BJ (cell line): ENCODE data around the gene HOXA10. TPM values are rescaled to one million over a fixed set of nuclear protein-coding genes. Genes with fewer than 3 reads are reported as not detected.

ENCODE experiments used
- CTCF ChIA-PET: fragments of 350-600 bp; formaldehyde crosslinking; extraction: SDS; loops from one replicate; lab custom pipeline; 2021; ENCODE audit warnings: antibody characterized with exemption, inconsistent platforms; lab: Yijun Ruan, JAX
- POLR2A ChIA-PET: fragments of 300-600 bp; sonication (Branson Sonifier 250); formaldehyde crosslinking; extraction: SDS; loops from one replicate; lab custom pipeline; 2021; ENCODE audit warnings: antibody characterized with exemption; lab: Charles Lee
- DNase-seq: peaks from one replicate; pipeline ENCODE4 v3.0.0-alpha.2; 2011; ENCODE audit warnings: low read depth
- H3K27me3 ChIP-seq: 2 replicates; pipeline ENCODE4 v1.6.0; 2011; ENCODE audit warnings: low read length; ENCODE audit not compliant: control insufficient read depth, insufficient read depth
- H3K36me3 ChIP-seq: 2 replicates; pipeline ENCODE4 v1.5.1; 2011; ENCODE audit warnings: low read length; ENCODE audit not compliant: control insufficient read depth, insufficient read depth
- H3K4me3 ChIP-seq: 2 replicates; pipeline ENCODE4 v1.5.1; 2011; ENCODE audit warnings: low read depth, mild to moderate bottlenecking, control low read depth, low read length
- CTCF ChIP-seq: IDR thresholded peaks from 2 replicates; pipeline ENCODE4 v1.5.1; 2011; ENCODE audit warnings: low read depth, mild to moderate bottlenecking, control low read depth, inconsistent platforms, low read length, moderate library complexity; ENCODE audit not compliant: insufficient read depth
- polyA plus RNA-seq: library from polyadenylated mRNA; depleted of rRNA; stranded (reverse); fragments of >200 nt; gene quantifications from 2 replicates; pipeline ENCODE4 v1.2.3, GENCODE V29; 2011

The HOXA10 gene
- polyA plus RNA-seq, 1 experiment = 54.7 TPM

GRCh38 chr7:27151341-27151930 lies 22.7 kb downstream of the HOXA10 start:
- no peaks in the 10 kb centered on the region for H3K27me3 ChIP-seq
- no peak for TF ChIP-seq CTCF
- ChIA-PET POLR2A (no interaction called here), CTCF (interaction anchor here (0.6 to 6.9 kb wide), 23 partner anchors 8 to 1255 kb away, joined by 3 to 74 read pairs (median 5); partner anchors contain the start of genes HOXA13, HOXA5 and HOXA9)
- no peaks in the 10 kb centered on the region for H3K36me3 ChIP-seq
- DNase-seq = no peak
- H3K4me3 ChIP-seq = peak overlapping the region; percentile 59

DNA sequence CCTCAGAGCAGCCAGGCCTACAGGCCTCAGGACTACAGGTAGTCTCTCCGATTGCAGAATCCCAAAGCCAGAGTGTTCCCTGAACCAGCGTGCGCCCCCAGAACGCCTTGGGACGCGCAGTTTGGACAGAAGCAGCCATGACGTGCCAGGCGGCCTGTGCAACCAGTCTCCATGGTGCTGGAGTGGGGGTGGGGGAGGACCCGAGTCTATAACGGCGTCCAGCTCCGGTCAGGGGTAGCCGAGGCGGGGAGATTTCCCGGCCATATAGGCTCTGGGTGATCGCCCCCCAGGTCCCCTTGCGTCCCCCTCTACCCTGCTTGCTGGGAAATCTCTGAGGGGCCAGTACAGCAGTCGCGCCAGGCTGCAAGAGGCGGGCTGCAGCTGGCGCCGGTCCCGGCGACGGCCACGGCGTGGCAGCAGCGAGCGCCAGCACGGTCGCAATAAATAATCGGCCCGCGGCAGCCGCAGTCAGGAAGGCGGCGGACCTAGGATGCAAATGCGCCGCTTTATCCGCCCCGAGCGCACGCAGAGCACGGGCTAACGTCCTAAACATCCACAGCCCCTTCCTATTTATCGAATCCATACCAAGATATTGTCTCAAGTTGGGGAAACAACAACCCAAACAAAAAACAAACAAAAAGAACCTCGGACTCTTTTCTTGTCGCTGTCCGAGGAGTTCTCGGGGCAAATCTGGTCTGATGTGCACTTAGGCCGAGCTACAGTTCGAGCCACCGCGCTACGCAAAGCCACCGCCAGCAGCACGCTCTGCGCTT lies 23.4 kb downstream of the HOXA10 start:
- Histone ChIP-seq H3K4me3 (peak overlapping the region; percentile 59), H3K27me3 (no peaks in the 10 kb centered on the region), H3K36me3 (no peaks in the 10 kb centered on the region; the same call in 1 of the 2 replicates)
- DNase-seq = no peak
- ChIA-PET POLR2A (no interaction called here), CTCF (interaction anchor here (0.7 to 6.9 kb wide), 28 partner anchors 9 to 1254 kb away, joined by 3 to 74 read pairs (median 4); partner anchors contain the start of genes HOXA13 and HOXA9)
- TF ChIP-seq CTCF = peak; percentile 74

DNA sequence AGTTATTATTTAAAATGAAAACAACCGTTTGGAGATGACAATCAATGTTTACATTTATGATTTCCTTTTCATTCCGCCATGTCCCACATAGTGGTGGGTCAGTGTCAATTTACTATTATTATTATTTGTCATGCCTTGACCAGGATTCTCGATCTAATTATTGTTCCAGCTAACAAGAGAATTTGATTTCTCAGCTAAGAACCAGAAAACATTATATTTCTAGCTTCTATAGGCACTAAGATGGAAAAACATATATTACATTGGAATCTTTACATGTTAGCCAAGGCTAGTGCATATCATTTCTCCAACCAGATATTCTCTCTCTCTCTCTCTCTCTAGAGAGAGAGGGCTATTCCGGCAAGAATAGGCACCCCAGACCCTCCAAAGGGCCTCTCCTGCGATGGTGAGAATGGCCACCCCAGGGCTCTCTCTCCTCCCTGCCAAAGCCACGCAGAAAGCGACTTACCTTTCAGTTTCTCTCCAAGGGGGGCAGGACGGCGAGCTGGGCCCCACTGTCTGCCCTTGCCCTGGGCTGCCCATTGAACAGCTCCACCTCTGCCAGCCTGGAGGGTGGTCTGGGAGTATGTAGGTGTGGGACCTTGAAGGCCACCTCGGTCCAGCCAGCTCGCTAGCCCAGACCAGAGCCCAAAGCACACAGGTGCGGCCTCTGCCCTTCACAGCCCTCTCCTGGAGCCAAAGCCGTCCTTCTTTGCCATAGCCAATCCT lies 24.1 kb downstream of the HOXA10 start:
- TF ChIP-seq CTCF = no peak
- Histone ChIP-seq H3K36me3 (peaks cover 1% of the 10 kb centered on the region; the same call in 1 of the 2 replicates), H3K4me3 (peak overlapping the region; percentile 59), H3K27me3 (no peaks in the 10 kb centered on the region)
- ChIA-PET POLR2A (no interaction called here), CTCF (interaction anchor here (0.7 to 6.9 kb wide), 24 partner anchors 8 to 780 kb away, joined by 3 to 74 read pairs (median 4); partner anchors contain the start of gene HOXA9)
- DNase-seq = no peak

- no peak for DNase-seq
- H3K27me3 ChIP-seq = no peaks in the 10 kb centered on the region
- H3K4me3 ChIP-seq = no peak overlapping the region
- H3K36me3 ChIP-seq = peaks cover 1% of the 10 kb centered on the region; the same call in 1 of the 2 replicates
- TF ChIP-seq CTCF = no peak
- ChIA-PET POLR2A (no interaction called here), CTCF (interaction anchor here (1.1 to 6.9 kb wide), 9 partner anchors 7 to 779 kb away, joined by 3 to 74 read pairs (median 9); no protein-coding TSS in a partner anchor)
These were observed 25.1 kb downstream of the HOXA10 start for GRCh38 chr7:27148756-27149641.
